Cardiac fibroblast (primary cell): ENCODE data around the gene SELL.
A peak's percentile ranks its signal among the peaks of the same experiment; 100 is the strongest.

ENCODE experiments used
- DNase-seq, 2 donors: peaks; one replicate each; pipeline versions ENCODE4 v3.0.0 to v3.0.0-alpha.2; 2010; ENCODE audit warnings: low read depth in 2 of 2
- H3K4me3 ChIP-seq, 2 donors: replicated peaks in 1 of 2; 1 replicate in 1 of 2; 2 replicates in 1 of 2; pipeline ENCODE4 v1.5.1; 2011; ENCODE audit warnings: low read depth in 2 of 2, low read length in 2 of 2, mild to moderate bottlenecking in 2 of 2, moderate library complexity in 1 of 2
- CTCF ChIP-seq: IDR thresholded peaks from one replicate; pipeline ENCODE4 v1.5.1; 2011; ENCODE audit warnings: low read depth, mild to moderate bottlenecking, low read length, inconsistent platforms

Gene SELL

GRCh38 chr1:169711469-169712308 is at the start of gene SELL:
TSS of gene SELL (minus strand) at chr1:169711620. CDS start at chr1:169711498, 122 bp downstream.
- TF ChIP-seq CTCF: peak; percentile 89
- DNase-seq: peak; percentile 86 to 88
- peak within 1 kb of the TSS in 1 of 2 donors; percentile 19 for H3K4me3 ChIP-seq

- no peak overlapping the region for H3K4me3 ChIP-seq
- no peak for DNase-seq
- no peak for TF ChIP-seq CTCF
These were observed 47.6 kb upstream of the SELL start for GRCh38 chr1:169759038-169759437.

- no peak for DNase-seq
- no peak overlapping the region for H3K4me3 ChIP-seq
- no peak for TF ChIP-seq CTCF
These were observed 42.1 kb upstream of the SELL start for GRCh38 chr1:169753549-169753948.

GRCh38 chr1:169750041-169750440 is 38.6 kb upstream of the SELL start:
- no peak for DNase-seq
- H3K4me3 ChIP-seq: no peak overlapping the region
- no peak for TF ChIP-seq CTCF

GRCh38 chr1:169746550-169746949 is 35.1 kb upstream of the SELL start:
- no peak overlapping the region for H3K4me3 ChIP-seq
- no peak for TF ChIP-seq CTCF
- no peak for DNase-seq

- DNase-seq: peak; percentile 84 to 89
- no peak for TF ChIP-seq CTCF
- H3K4me3 ChIP-seq: no peak overlapping the region
These were observed 33.8 kb upstream of the SELL start for GRCh38 chr1:169745015-169745861.
